Natural killer cell (primary cell): ENCODE data around the gene RTN4IP1. TPM values are rescaled to one million over a fixed set of nuclear protein-coding genes. Genes with fewer than 3 reads are reported as not detected.

Experiments used
- ATAC-seq, 3 donors: fragments of 150-1000 bp in 2 of 3; fragments of 200-7000 bp in 1 of 3; cut with Tn5 transposase; 1 replicate in 1 of 3; 2 replicates in 2 of 3; pipeline ENCODE4 v1.10.0; 2021; ENCODE audit warnings: mild to moderate bottlenecking in 2 of 3, moderate library complexity in 2 of 3
- DNase-seq, 2 donors: peaks; one replicate each; pipeline versions ENCODE4 v3.0.0 to v3.0.0-alpha.2; 2013 to 2021; ENCODE audit warnings: mixed read lengths in 1 of 2
- H3K27ac ChIP-seq: one replicate; pipeline ENCODE4 v1.5.1; 2013; ENCODE audit warnings: mild to moderate bottlenecking, low read length
- H3K27me3 ChIP-seq: one replicate; pipeline ENCODE4 v1.6.1; 2013; ENCODE audit warnings: low read length; ENCODE audit not compliant: control insufficient read depth, insufficient read depth
- H3K36me3 ChIP-seq: one replicate; pipeline ENCODE4 v1.6.1; 2013; ENCODE audit warnings: low read length; ENCODE audit not compliant: control insufficient read depth, insufficient read depth
- H3K4me1 ChIP-seq: one replicate; pipeline ENCODE4 v1.6.1; 2013; ENCODE audit warnings: low read length; ENCODE audit not compliant: control insufficient read depth, insufficient read depth
- H3K4me3 ChIP-seq: one replicate; pipeline ENCODE4 v1.5.1; 2013; ENCODE audit warnings: low read length
- H3K9me3 ChIP-seq: one replicate; pipeline ENCODE4 v1.6.1; 2013; ENCODE audit warnings: low read length; ENCODE audit not compliant: control insufficient read depth, insufficient read depth
- H3K27ac Mint-ChIP-seq, 2 donors: one replicate each; pipeline ENCODE4 v1.8.0; 2022; ENCODE audit warnings: mild to moderate bottlenecking in 2 of 2, mixed read lengths in 2 of 2, moderate library complexity in 1 of 2
- H3K27me3 Mint-ChIP-seq, 2 donors: one replicate each; pipeline ENCODE4 v1.8.0; 2022; ENCODE audit warnings: low read depth in 2 of 2, mixed read lengths in 2 of 2
- H3K36me3 Mint-ChIP-seq: one replicate; pipeline ENCODE4 v1.8.0; 2022; ENCODE audit warnings: mixed read lengths
- H3K4me1 Mint-ChIP-seq, 2 donors: one replicate each; pipeline ENCODE4 v1.8.0; 2022; ENCODE audit warnings: mixed read lengths in 2 of 2
- H3K4me3 Mint-ChIP-seq: one replicate; pipeline ENCODE4 v1.8.0; 2022; ENCODE audit warnings: mild to moderate bottlenecking, moderate library complexity, mixed read lengths
- H3K9me3 Mint-ChIP-seq, 2 donors: one replicate each; pipeline ENCODE4 v1.8.0; 2022; ENCODE audit warnings: mixed read lengths in 2 of 2
- WGBS: methylation state at CpG from one replicate; pipeline ENCODE4 v1.1.7; 2013; ENCODE audit warnings: missing lambda C conversion rate; ENCODE audit not compliant: insufficient coverage; 5-methylcytosine and 5-hydroxymethylcytosine counted together
- intact Hi-C: fragments of 100-400 bp; cut with micrococcal nuclease; formaldehyde crosslinking; loops from one replicate; pipeline ENCODE4 v1.14.2; 2022
- total RNA-seq, 4 donors: library from RNA; stranded (reverse); fragments of 120-200 nt in 1 of 4; gene quantifications; one replicate each; pipeline versions ENCODE4 v1.2.3 to v1.2.4, GENCODE V29; 2013 to 2022
- TF ChIP-seq, protein P1 (sequence below): fragments of 200-600 bp; IDR thresholded peaks from one replicate; pipeline ENCODE4 v1.8.0; 2022; ENCODE audit warnings: antibody characterized with exemption

RTN4IP1 gene
- total RNA-seq, 3 donors from 2014 or later (not counting 1 experiment from before 2014, with no cell fraction given): 2.9 to 5.5 (median 5.0) TPM

GRCh38 chr6:106643061-106643460 lies 13.8 kb upstream of the RTN4IP1 start:
- no peak overlapping the region for H3K27ac Mint-ChIP-seq
- Histone ChIP-seq H3K36me3 (peaks cover 36% of the 10 kb centered on the region), H3K27me3 (no peaks in the 10 kb centered on the region), H3K27ac (no peak overlapping the region), H3K9me3 (no peaks in the 10 kb centered on the region), H3K4me1 (peaks cover 5% of the 10 kb centered on the region), H3K4me3 (no peak overlapping the region)
- peaks cover 8 to 12% of the 10 kb centered on the region in 2 donors for H3K4me1 Mint-ChIP-seq
- H3K36me3 Mint-ChIP-seq: peaks cover 15% of the 10 kb centered on the region
- H3K27me3 Mint-ChIP-seq: no peaks in the 10 kb centered on the region
- H3K4me3 Mint-ChIP-seq: no peak overlapping the region
- no peaks in the 10 kb centered on the region for H3K9me3 Mint-ChIP-seq
- WGBS: 100% methylated on average over 2 of the region's 2 CpGs
- no peak for DNase-seq
- TF ChIP-seq, protein P1, sequence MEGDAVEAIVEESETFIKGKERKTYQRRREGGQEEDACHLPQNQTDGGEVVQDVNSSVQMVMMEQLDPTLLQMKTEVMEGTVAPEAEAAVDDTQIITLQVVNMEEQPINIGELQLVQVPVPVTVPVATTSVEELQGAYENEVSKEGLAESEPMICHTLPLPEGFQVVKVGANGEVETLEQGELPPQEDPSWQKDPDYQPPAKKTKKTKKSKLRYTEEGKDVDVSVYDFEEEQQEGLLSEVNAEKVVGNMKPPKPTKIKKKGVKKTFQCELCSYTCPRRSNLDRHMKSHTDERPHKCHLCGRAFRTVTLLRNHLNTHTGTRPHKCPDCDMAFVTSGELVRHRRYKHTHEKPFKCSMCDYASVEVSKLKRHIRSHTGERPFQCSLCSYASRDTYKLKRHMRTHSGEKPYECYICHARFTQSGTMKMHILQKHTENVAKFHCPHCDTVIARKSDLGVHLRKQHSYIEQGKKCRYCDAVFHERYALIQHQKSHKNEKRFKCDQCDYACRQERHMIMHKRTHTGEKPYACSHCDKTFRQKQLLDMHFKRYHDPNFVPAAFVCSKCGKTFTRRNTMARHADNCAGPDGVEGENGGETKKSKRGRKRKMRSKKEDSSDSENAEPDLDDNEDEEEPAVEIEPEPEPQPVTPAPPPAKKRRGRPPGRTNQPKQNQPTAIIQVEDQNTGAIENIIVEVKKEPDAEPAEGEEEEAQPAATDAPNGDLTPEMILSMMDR: no peak
- intact Hi-C loops: no loop called here
- no peak for ATAC-seq

DNA sequence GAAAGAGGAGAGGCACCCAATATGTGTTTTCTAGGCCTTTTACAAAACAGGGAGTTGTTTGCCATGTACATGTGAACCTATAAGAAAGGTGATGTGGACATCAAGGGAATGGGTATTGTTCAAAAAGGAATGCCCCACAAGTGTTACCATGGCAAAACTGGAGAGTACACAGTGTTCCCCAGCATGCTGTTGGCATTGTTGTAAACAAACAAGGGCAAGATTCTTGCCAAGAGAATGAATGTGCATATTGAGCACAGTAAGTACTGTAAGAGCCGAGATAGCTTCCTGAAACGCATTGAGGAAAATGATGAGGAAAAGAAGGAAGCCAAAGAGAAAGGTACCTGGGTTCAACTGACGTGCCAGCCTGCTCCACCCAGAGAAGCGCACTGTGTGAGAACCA lies 13.2 kb upstream of the RTN4IP1 start:
- 93% methylated on average over 4 of the region's 4 CpGs for WGBS
- Histone ChIP-seq H3K4me1 (peaks cover 5% of the 10 kb centered on the region), H3K27me3 (no peaks in the 10 kb centered on the region), H3K4me3 (no peak overlapping the region), H3K27ac (no peak overlapping the region), H3K36me3 (peaks cover 36% of the 10 kb centered on the region), H3K9me3 (no peaks in the 10 kb centered on the region)
- no peak overlapping the region for H3K4me3 Mint-ChIP-seq
- intact Hi-C loops: no loop called here
- TF ChIP-seq, protein P1: no peak
- ATAC-seq: no peak
- no peaks in the 10 kb centered on the region for H3K9me3 Mint-ChIP-seq
- no peak overlapping the region for H3K27ac Mint-ChIP-seq
- no peak for DNase-seq
- H3K27me3 Mint-ChIP-seq: no peaks in the 10 kb centered on the region
- peaks cover 15% of the 10 kb centered on the region for H3K36me3 Mint-ChIP-seq
- H3K4me1 Mint-ChIP-seq: peaks cover 12 to 14% of the 10 kb centered on the region in 2 donors

GRCh38 chr6:106639812-106640211 lies 10.5 kb upstream of the RTN4IP1 start:
- no peak overlapping the region for H3K4me3 Mint-ChIP-seq
- intact Hi-C loops: no loop called here
- ATAC-seq: no peak

More at GRCh38 chr6:106639812-106640211, 10.5 kb upstream of the RTN4IP1 start:
- Mint-ChIP-seq H3K27me3 (no peaks in the 10 kb centered on the region), H3K36me3 (peaks cover 8% of the 10 kb centered on the region), H3K9me3 (no peaks in the 10 kb centered on the region), H3K27ac (no peak overlapping the region), H3K4me1 (peaks cover 19 to 25% of the 10 kb centered on the region in 2 donors)
- 66% methylated on average over 3 of the region's 4 CpGs for WGBS
- Histone ChIP-seq H3K36me3 (peaks cover 24% of the 10 kb centered on the region), H3K4me1 (peaks cover 12% of the 10 kb centered on the region), H3K27ac (no peak overlapping the region), H3K27me3 (no peaks in the 10 kb centered on the region), H3K4me3 (no peak overlapping the region), H3K9me3 (no peaks in the 10 kb centered on the region)
- DNase-seq: no peak
- TF ChIP-seq, protein P1: no peak
